ENCODE measurements around the gene PITPNM3.

PITPNM3 gene

GRCh38 chr17:6551356-6551755, 5.0 kb downstream of the PITPNM3 start:
- DNase-seq: no peak

- DNase-seq: no peak
These were observed 6.8 kb downstream of the PITPNM3 start for GRCh38 chr17:6549384-6550036.

- DNase-seq: no peak
These were observed 7.6 kb downstream of the PITPNM3 start for GRCh38 chr17:6548578-6549330.

- no peak for DNase-seq
These were observed 8.3 kb downstream of the PITPNM3 start for GRCh38 chr17:6548034-6548433.

- DNase-seq: no peak
These were observed 9.0 kb downstream of the PITPNM3 start for GRCh38 chr17:6547336-6547735.

GRCh38 chr17:6546069-6546718, 10.2 kb downstream of the PITPNM3 start:
- DNase-seq: no peak

- DNase-seq: no peak
These were observed 11.1 kb downstream of the PITPNM3 start for GRCh38 chr17:6545291-6545690.

- DNase-seq: no peak
These were observed 12.4 kb downstream of the PITPNM3 start for GRCh38 chr17:6544011-6544370.

GRCh38 chr17:6543079-6544010, 13.0 kb downstream of the PITPNM3 start:
- no peak for DNase-seq

GRCh38 chr17:6542577-6542976, 13.8 kb downstream of the PITPNM3 start:
- no peak for DNase-seq

GRCh38 chr17:6541886-6542285, 14.5 kb downstream of the PITPNM3 start:
- no peak for DNase-seq

- DNase-seq: no peak
These were observed 16.5 kb downstream of the PITPNM3 start for GRCh38 chr17:6539871-6540270.

GRCh38 chr17:6536566-6537065, 19.7 kb downstream of the PITPNM3 start:
- no peak for DNase-seq

GRCh38 chr17:6536053-6536452, 20.3 kb downstream of the PITPNM3 start:
- DNase-seq: no peak

GRCh38 chr17:6534846-6535514, 21.4 kb downstream of the PITPNM3 start:
- DNase-seq: no peak

GRCh38 chr17:6532441-6532885, 23.9 kb downstream of the PITPNM3 start:
- no peak for DNase-seq

- no peak for DNase-seq
These were observed 24.8 kb downstream of the PITPNM3 start for GRCh38 chr17:6531575-6531974.

- DNase-seq: no peak
These were observed 25.9 kb downstream of the PITPNM3 start for GRCh38 chr17:6530324-6530920.

GRCh38 chr17:6528557-6528956, 27.8 kb downstream of the PITPNM3 start:
- DNase-seq: no peak

- no peak for DNase-seq
These were observed 29.8 kb downstream of the PITPNM3 start for GRCh38 chr17:6526362-6527152.

- no peak for DNase-seq
These were observed 30.6 kb downstream of the PITPNM3 start for GRCh38 chr17:6525731-6526130.

Measured in fibroblast of skin of right quadriceps (primary cell).